Esophagus muscularis mucosa (tissue), 4 donors: ENCODE data around the gene UROC1. TPM values are rescaled to one million over a fixed set of nuclear protein-coding genes. Genes with fewer than 3 reads are reported as not detected.

ENCODE experiments used
- DNase-seq: peaks from one replicate; pipeline ENCODE4 v3.0.0-alpha.2; 2017; ENCODE audit errors: extremely low spot score
- H3K27ac ChIP-seq, 4 donors: fragments of 200-600 bp; sonication (generic); replicated peaks in 1 of 4; 1 replicate in 3 of 4; 2 replicates in 1 of 4; pipeline ENCODE4 v1.5.1; 2016 to 2019; ENCODE audit warnings: mild to moderate bottlenecking in 1 of 4
- H3K27me3 ChIP-seq, 4 donors: fragments of 200-600 bp; sonication (generic); one replicate each; pipeline versions ENCODE4 v1.5.1 to v1.6.0; 2016 to 2019
- H3K36me3 ChIP-seq, 4 donors: fragments of 200-600 bp; sonication (generic); one replicate each; pipeline ENCODE4 v1.5.1; 2016 to 2019
- H3K4me1 ChIP-seq, 4 donors: fragments of 200-600 bp; sonication (generic); one replicate each; pipeline ENCODE4 v1.5.1; 2016 to 2019
- H3K4me3 ChIP-seq, 4 donors: fragments of 200-600 bp; sonication (generic); 1 replicate in 2 of 4; 2 replicates in 2 of 4; pipeline ENCODE4 v1.5.1; 2016 to 2019; ENCODE audit warnings: mild to moderate bottlenecking in 4 of 4, moderate library complexity in 1 of 4
- H3K9me3 ChIP-seq, 4 donors: fragments of 200-600 bp; sonication (generic); 1 replicate in 3 of 4; 2 replicates in 1 of 4; pipeline ENCODE4 v1.5.1; 2016 to 2019
- CTCF ChIP-seq, 3 experiments: fragments of 200-600 bp in 2 of 3; fragments of 450-650 bp in 1 of 3; sonication (generic) in 2 of 3; IDR thresholded peaks; one replicate each; pipeline ENCODE4 v1.5.1; 2017 to 2019; ENCODE audit warnings: antibody characterized with exemption in 3 of 3, mild to moderate bottlenecking in 2 of 3, moderate library complexity in 1 of 3
- EP300 ChIP-seq: sonication (generic); formaldehyde crosslinking; IDR thresholded peaks from one replicate; pipeline ENCODE4 v1.6.1; 2017; ENCODE audit warnings: antibody characterized with exemption
- POLR2A ChIP-seq: fragments of 450-650 bp; IDR thresholded peaks from one replicate; pipeline ENCODE4 v1.6.1; 2017; ENCODE audit warnings: antibody characterized with exemption, moderate library complexity, mild to moderate bottlenecking, low read depth
- POLR2AphosphoS5 ChIP-seq, 2 donors: sonication (generic); formaldehyde crosslinking; IDR thresholded peaks; one replicate each; pipeline ENCODE4 v1.6.1; 2017; ENCODE audit warnings: antibody characterized with exemption in 2 of 2
- WGBS: methylation state at CpG from one replicate; pipeline ENCODE4 v1.1.5; 2018; 5-methylcytosine and 5-hydroxymethylcytosine counted together
- intact Hi-C: fragments of 100-400 bp; cut with DNase I; formaldehyde crosslinking; loops from one replicate; pipeline ENCODE4 v1.15.1; 2023
- total RNA-seq, 4 donors: library from RNA; depleted of rRNA; stranded (reverse); fragments of >200 nt; gene quantifications; one replicate each; pipeline versions ENCODE4 v1.1.0 to v1.2.1, GENCODE V29; 2016

UROC1 gene
- total RNA-seq, 4 donors from 2014 or later, result not detected

- no peak for DNase-seq
- no peak for TF ChIP-seq CTCF (IDR thresholded peaks at IDR 0.05)
- no peak for TF ChIP-seq POLR2A
- TF ChIP-seq EP300, result no peak
- no peak for TF ChIP-seq POLR2AphosphoS5 (IDR thresholded peaks at IDR 0.05)
- Histone ChIP-seq H3K9me3 (no peaks in the 10 kb centered on the region), H3K4me3 (no peak overlapping the region), H3K4me1 (no peaks in the 10 kb centered on the region), H3K27me3 (peaks cover 0 to 8% (median 0%) of the 10 kb centered on the region in 4 donors), H3K36me3 (no peaks in the 10 kb centered on the region), H3K27ac (no peak overlapping the region)
- intact Hi-C loops, result no loop called here
- 79% methylated on average over 7 of the region's 7 CpGs for WGBS
These were observed 6.3 kb downstream of the UROC1 start for GRCh38 chr3:126511291-126511690.

DNA sequence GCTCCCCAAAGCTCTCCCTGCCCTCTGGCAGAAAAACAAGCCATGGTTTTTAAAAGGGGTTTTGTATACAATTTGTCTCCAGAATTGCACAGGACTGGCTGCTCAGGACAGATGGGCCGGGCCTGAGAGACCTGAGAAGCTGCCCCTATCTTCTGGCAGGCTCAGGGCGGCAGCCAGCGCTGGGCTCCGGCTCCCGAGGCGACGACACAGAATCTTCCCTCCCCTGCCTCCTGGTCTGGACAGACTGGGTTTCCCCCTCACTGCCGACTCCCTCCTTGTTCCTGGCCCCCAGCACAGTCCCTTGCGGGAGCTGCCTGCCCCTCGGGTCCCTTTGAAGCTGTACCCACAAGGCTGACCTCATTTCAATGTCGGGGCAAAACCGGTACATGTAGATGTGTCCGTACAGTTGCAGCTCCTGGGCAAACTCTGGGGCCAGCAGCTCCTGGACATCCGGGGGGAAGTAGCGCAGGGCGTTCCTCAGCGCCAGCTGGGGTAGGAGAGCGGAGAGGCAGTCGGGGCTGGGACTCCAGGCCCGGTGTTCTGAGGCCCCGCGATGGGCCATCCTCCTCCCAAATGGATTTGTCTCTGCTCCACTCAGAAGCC is 7.2 kb downstream of the UROC1 start:
- intact Hi-C loops, result no loop called here
- WGBS, result 68% methylated on average over 16 of the region's 22 CpGs
- no peak overlapping the region for H3K27ac ChIP-seq
- H3K9me3 ChIP-seq, result no peaks in the 10 kb centered on the region
- no peak for TF ChIP-seq EP300
- no peak for TF ChIP-seq POLR2A
- no peaks in the 10 kb centered on the region for H3K4me1 ChIP-seq
- DNase-seq, result no peak
- no peak overlapping the region for H3K4me3 ChIP-seq
- H3K36me3 ChIP-seq, result no peaks in the 10 kb centered on the region
- peaks cover 0 to 15% (median 0%) of the 10 kb centered on the region in 4 donors for H3K27me3 ChIP-seq

DNA sequence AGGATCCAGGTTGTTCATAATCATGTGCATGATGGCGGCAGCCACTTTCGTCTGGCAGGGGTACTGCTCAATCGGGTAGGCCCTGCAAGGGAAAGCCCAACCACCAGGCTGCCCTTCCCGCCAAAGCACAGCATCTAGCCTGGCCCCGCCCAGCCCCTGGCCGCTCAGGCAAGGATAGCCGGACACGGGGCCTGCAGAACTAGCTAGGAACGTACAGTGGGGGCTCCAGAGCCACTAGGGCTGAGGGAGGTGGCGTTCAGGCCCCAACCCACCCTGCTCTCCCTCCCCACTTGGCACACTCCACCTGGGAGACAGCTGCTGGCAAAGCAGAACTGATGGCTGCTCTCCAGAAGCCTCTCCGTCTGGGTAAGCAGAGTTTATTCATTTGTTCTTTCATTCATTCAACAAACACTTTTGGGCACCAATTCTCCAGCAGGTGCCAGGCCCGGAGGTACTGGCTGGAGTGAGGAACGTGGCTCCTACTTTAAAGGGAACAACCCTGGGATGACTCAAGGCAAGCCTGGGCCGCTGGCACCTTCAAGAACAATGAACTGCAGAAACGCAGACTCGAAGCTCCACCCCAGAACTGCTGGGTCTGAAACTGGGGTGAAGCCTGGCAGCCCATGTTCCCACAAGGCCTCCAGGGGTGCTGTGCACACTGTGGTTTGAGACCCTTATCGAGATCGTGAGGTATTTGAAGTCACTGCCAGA is 7.8 kb downstream of the UROC1 start:
- H3K36me3 ChIP-seq, result no peaks in the 10 kb centered on the region
- intact Hi-C loops, result no loop called here
- 64% methylated on average over 9 of the region's 18 CpGs for WGBS

DNA sequence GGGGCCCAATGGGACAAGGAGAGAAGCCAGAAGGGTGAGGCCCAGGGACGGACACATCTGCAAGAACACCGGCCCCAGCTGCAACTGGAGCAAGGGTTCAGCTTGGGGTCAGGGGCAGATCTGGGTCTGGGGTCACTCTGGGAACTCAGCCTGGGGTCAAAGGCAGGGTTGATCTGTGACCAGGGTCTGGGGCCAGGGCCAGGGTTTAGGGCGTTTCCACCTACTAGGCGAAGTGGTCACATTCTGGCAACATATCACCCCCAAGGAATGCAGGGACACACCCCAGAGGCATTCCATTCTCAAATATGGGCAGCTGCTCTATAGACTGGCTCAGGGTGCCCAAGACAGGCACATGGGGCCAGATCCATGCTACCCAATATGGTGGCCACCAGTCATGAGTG is 9.0 kb downstream of the UROC1 start:
- H3K27ac ChIP-seq, result no peak overlapping the region
- DNase-seq, result no peak
- TF ChIP-seq POLR2A, result no peak
- no peak for TF ChIP-seq CTCF (IDR thresholded peaks at IDR 0.05)
- TF ChIP-seq POLR2AphosphoS5 (IDR thresholded peaks at IDR 0.05), result no peak
- no peak for TF ChIP-seq EP300
- H3K9me3 ChIP-seq, result no peaks in the 10 kb centered on the region
- H3K4me3 ChIP-seq, result no peak overlapping the region
- no peaks in the 10 kb centered on the region for H3K4me1 ChIP-seq
- WGBS, result 83% methylated on average over 3 of the region's 4 CpGs
- H3K36me3 ChIP-seq, result no peaks in the 10 kb centered on the region
- peaks cover 0 to 33% (median 0%) of the 10 kb centered on the region in 4 donors for H3K27me3 ChIP-seq
- intact Hi-C loops, result no loop called here

More for the DNA sequence above, 7.8 kb downstream of the UROC1 start:
- no peak for DNase-seq
- no peak overlapping the region for H3K27ac ChIP-seq
- no peaks in the 10 kb centered on the region for H3K4me1 ChIP-seq
- no peak overlapping the region for H3K4me3 ChIP-seq
- TF ChIP-seq CTCF (IDR thresholded peaks at IDR 0.05) (no peak), POLR2A (no peak), EP300 (no peak), POLR2AphosphoS5 (IDR thresholded peaks at IDR 0.05) (no peak)
- H3K9me3 ChIP-seq, result no peaks in the 10 kb centered on the region
- peaks cover 0 to 21% (median 0%) of the 10 kb centered on the region in 4 donors for H3K27me3 ChIP-seq

- H3K36me3 ChIP-seq, result no peaks in the 10 kb centered on the region
- WGBS, result 90% methylated on average over 9 of the region's 9 CpGs
- peaks cover 0 to 37% (median 0%) of the 10 kb centered on the region in 4 donors for H3K27me3 ChIP-seq
- TF ChIP-seq CTCF (IDR thresholded peaks at IDR 0.05) (no peak), EP300 (no peak), POLR2AphosphoS5 (IDR thresholded peaks at IDR 0.05) (no peak), POLR2A (no peak)
- intact Hi-C loops, result no loop called here
- no peak overlapping the region for H3K27ac ChIP-seq
- no peak overlapping the region for H3K4me3 ChIP-seq
- no peaks in the 10 kb centered on the region for H3K4me1 ChIP-seq
- H3K9me3 ChIP-seq, result no peaks in the 10 kb centered on the region
- no peak for DNase-seq
These were observed 9.7 kb downstream of the UROC1 start for GRCh38 chr3:126507886-126508285.
